AG09319 (cell line): Measurements from ENCODE around the gene KRT76.

ENCODE experiments used
- DNase-seq: peaks from one replicate; pipeline ENCODE4 v3.0.0-alpha.2; 2010; ENCODE audit warnings: low read depth; ENCODE audit errors: extremely low read depth
- TF ChIP-seq, protein P1 (sequence below): IDR thresholded peaks from 2 replicates; pipeline ENCODE4 v1.5.1; 2011; ENCODE audit warnings: low read depth, mild to moderate bottlenecking, inconsistent platforms, low read length, moderate library complexity

Gene KRT76

DNA sequence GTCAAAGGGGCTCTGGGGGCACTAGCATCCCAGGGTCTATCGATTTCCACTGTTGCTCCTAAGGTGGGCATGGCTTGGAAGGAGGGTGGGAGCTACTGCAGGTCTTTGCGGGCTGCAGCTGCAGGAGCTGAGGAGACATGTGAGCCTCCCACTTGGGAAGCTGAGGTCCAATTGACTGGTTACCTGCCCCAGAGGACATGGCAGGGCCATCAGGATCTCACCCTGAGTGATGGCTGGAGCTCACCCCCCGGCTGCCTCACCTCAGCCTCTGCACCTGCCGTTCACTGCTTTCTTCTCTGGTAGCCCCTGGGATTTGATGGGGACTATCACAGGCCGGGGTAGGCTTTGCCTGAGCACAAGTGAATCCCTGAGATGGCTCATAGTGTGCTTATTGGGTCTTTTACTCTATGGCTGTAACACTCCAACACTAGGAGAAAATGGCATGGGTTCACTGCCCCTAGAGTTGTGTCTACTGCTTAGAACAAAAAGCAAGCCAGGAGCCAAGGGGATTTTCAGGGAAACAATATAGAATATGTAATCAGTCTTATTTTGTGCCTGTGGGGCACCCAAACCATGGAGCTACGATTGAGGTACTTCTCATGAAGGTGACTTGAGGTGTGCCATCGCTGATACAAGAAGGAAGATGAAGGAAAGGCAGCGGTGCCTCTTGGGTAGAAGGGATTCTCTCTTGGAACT lies 40.0 kb upstream of the KRT76 start:
- no peak for DNase-seq
- TF ChIP-seq, protein P1, sequence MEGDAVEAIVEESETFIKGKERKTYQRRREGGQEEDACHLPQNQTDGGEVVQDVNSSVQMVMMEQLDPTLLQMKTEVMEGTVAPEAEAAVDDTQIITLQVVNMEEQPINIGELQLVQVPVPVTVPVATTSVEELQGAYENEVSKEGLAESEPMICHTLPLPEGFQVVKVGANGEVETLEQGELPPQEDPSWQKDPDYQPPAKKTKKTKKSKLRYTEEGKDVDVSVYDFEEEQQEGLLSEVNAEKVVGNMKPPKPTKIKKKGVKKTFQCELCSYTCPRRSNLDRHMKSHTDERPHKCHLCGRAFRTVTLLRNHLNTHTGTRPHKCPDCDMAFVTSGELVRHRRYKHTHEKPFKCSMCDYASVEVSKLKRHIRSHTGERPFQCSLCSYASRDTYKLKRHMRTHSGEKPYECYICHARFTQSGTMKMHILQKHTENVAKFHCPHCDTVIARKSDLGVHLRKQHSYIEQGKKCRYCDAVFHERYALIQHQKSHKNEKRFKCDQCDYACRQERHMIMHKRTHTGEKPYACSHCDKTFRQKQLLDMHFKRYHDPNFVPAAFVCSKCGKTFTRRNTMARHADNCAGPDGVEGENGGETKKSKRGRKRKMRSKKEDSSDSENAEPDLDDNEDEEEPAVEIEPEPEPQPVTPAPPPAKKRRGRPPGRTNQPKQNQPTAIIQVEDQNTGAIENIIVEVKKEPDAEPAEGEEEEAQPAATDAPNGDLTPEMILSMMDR = no peak

DNA sequence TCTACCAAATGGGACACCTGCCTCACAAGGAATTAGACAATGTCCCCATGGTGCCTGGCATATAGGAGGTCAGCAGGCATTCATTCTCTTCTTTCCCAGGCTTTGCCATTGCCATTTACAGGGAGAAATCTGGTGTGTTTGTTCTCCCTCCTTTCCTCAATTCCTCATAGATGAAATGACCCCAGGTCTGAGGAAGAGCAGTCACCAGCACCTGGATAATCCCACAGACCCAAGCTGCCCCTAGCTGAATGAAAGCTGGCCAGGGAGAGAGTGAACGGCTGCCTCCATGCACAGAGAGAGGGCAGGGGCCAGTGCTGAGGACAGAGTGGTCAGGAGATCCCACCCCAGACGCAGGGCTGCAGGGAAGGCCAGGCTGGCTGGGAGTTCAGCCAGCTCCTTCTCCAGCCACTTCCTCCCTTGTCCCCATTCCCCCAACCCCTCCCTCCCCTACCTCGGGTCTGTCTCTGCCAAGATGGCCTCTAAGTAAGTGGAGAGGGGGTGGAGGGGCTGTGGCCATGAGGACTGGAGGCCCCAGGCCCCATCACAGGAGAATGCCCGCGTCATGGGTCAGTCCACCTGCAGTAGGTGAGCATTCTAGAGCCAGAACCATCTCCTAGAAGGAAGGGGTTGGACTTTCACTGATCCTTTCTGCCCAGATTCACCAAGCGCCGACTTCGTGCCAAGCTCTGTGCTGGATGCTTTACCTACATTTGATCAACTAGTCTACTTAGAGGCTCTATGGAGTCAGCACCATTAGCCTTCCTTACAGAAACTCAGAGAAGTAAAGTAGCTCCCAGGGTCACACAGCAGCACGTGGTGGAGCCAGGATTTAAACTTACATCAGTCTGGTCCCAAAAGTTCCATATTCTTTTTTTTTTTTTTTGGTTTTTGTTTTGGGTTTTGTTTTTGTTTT lies 38.8 kb upstream of the KRT76 start:
- TF ChIP-seq, protein P1 = no peak
- DNase-seq = no peak

DNA sequence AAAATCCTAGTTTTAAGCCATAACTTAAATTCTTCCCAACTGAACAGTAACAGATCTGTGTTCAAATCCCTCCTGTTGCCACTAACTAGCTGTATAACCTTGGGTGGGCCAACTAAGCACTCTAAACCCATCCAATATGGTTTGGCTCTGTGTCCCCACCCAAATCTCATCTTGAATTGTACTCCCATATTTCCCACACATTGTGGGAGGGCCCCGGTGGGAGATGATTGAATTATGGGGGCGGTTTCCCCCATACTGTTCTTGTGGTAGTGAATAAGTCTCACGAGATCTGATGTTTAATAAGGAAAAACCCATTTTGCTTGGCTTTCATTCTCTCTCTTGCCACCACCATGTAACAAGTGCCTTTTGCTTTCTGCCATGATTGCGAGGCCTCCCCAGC lies 38.0 kb upstream of the KRT76 start:
- DNase-seq = no peak
- TF ChIP-seq, protein P1 = no peak

DNA sequence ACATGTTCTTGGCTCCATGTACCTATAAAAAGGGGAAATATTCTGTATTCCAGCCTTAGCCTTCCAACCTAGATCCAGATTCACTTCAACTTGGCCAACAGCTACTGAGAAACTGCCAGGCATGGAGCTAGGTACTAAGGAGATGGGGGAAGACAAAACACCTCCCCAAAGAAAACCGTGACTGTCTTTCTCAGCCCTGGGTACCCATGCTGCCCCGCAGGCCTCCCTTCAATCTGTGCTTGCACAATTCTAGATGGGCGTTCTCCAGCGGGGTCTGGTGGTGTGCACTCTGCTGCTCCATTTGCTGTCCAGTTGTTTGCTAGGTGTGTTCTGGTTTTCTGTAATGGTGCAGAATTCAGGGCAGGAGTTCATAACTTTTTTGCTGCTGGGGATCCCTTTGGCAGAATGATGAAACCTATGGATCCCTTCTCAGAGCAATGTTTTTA lies 37.6 kb upstream of the KRT76 start:
- DNase-seq = no peak
- TF ChIP-seq, protein P1 = no peak

DNA sequence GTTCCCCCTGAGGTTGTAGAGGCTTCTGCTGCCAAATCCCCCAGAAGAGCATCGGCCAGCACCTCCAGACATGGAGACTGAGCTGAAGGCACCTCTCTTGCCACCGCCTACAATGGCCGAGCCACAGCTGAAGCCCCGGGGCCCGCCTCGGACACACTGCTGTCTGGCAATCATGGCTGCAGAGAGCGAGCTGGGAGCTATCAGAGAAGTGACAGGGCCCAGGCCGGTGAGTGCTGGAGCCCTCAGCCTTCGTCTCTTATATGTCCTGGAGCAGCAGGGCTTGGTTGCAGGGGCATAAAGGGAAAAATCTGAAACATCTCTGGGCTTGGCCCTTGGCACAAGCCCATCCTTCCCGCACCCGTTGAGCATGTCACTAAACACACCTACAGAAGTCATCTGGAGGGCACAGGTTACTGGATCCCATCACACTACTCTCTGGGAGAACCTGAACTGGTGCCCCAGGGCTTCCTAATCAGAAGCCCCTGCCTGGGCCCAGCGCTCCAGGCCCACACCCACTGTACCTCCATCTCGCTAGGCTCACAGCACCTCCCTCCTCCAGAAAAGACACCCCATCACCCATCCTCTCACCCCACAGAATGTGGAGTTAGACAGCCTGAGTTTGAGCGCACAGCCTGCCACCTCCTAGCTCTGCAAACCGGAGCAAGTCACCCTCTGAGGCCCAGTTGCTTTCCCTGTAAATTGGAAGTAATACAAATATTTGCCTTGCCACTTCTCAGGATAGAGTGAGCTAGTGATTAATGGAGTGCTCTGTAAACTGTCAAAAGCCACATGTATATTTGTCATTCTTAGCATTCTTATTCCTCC lies 37.0 kb upstream of the KRT76 start, which contains the start of gene KRT4:
KRT4 (minus strand) TSS at position 232 of the 825 bp plus-strand sequence; CDS start at position 174, 58 bp downstream.
- DNase-seq = no peak
- TF ChIP-seq, protein P1 = no peak

DNA sequence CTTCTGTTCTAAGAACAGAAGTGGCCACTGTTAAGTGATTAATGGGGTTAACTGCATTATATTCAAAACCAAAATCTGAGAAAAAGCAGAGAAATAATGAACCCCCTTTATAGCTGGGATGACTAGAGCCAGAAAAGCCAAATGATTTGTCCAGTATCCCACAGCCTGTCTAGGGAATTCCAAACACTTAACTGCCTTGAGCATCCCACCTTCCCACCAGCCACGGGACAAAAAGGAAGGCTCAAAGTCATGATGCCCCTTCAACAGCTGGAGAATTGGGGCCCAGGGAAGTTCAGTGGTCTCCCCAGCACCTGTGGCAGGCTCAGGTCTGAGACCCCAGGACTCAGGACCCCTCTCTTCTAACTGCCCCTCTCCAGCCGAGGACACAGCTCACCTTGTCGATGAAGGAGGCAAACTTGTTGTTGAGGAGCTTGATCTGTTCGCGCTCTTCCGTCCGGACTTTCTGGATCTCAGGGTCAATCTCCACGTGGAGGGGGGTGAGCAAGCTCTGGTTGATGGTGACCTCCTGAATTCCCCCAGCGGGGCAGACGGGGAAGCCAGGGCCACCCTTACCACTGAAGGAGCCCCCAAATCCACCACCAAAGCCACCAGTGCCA lies 36.2 kb upstream of the KRT76 start:
- DNase-seq = no peak
- TF ChIP-seq, protein P1 = no peak
